ENCODE measurements around the gene PAM.

PAM gene

GRCh38 chr5:102781359-102781758, 26.3 kb downstream of the PAM start:
- Histone ChIP-seq H3K27ac (ENCODE audit: low read depth, low read length, severe bottlenecking) (no peak overlapping the region), H3K4me3 (ENCODE audit: extremely low read depth, insufficient read depth, low read length, poor library complexity, severe bottlenecking) (no peak overlapping the region), H3K9me3 (ENCODE audit: control insufficient read depth, low read length) (no peaks in the 10 kb centered on the region), H3K36me3 (ENCODE audit: control insufficient read depth, insufficient read depth, low read length) (no peaks in the 10 kb centered on the region), H3K4me1 (ENCODE audit: control insufficient read depth, insufficient read depth, low read length, poor library complexity, severe bottlenecking) (no peaks in the 10 kb centered on the region)

GRCh38 chr5:102781786-102782185, 26.7 kb downstream of the PAM start:
- H3K36me3 ChIP-seq (ENCODE audit: control insufficient read depth, insufficient read depth, low read length) = no peaks in the 10 kb centered on the region
- H3K4me3 ChIP-seq (ENCODE audit: extremely low read depth, insufficient read depth, low read length, poor library complexity, severe bottlenecking) = no peak overlapping the region
- H3K4me1 ChIP-seq (ENCODE audit: control insufficient read depth, insufficient read depth, low read length, poor library complexity, severe bottlenecking) = no peaks in the 10 kb centered on the region
- 94% methylated on average over 2 of the region's 5 CpGs; no CpG with 5 or more reads in 1 of the 2 experiments for WGBS, 2 experiments (ENCODE audit: insufficient coverage in 2 of 2)
- no peaks in the 10 kb centered on the region for H3K9me3 ChIP-seq (ENCODE audit: control insufficient read depth, low read length)
- no peak overlapping the region for H3K27ac ChIP-seq (ENCODE audit: low read depth, low read length, severe bottlenecking)

GRCh38 chr5:102782217-102782872, 27.2 kb downstream of the PAM start:
- H3K36me3 ChIP-seq (ENCODE audit: control insufficient read depth, insufficient read depth, low read length) = no peaks in the 10 kb centered on the region
- H3K4me1 ChIP-seq (ENCODE audit: control insufficient read depth, insufficient read depth, low read length, poor library complexity, severe bottlenecking) = no peaks in the 10 kb centered on the region
- H3K9me3 ChIP-seq (ENCODE audit: control insufficient read depth, low read length) = no peaks in the 10 kb centered on the region
- H3K27ac ChIP-seq (ENCODE audit: low read depth, low read length, severe bottlenecking) = no peak overlapping the region
- WGBS, 2 experiments (ENCODE audit: insufficient coverage in 2 of 2) = no CpG with 5 or more reads among the region's 3 CpGs
- no peak overlapping the region for H3K4me3 ChIP-seq (ENCODE audit: extremely low read depth, insufficient read depth, low read length, poor library complexity, severe bottlenecking)

GRCh38 chr5:102787134-102787533, 32.0 kb downstream of the PAM start:
- WGBS, 2 experiments (ENCODE audit: insufficient coverage in 2 of 2) = no CpG with 5 or more reads among the region's 2 CpGs
- no peaks in the 10 kb centered on the region for H3K9me3 ChIP-seq (ENCODE audit: control insufficient read depth, low read length)
- H3K27ac ChIP-seq (ENCODE audit: low read depth, low read length, severe bottlenecking) = no peak overlapping the region
- no peaks in the 10 kb centered on the region for H3K4me1 ChIP-seq (ENCODE audit: control insufficient read depth, insufficient read depth, low read length, poor library complexity, severe bottlenecking)
- H3K36me3 ChIP-seq (ENCODE audit: control insufficient read depth, insufficient read depth, low read length) = no peaks in the 10 kb centered on the region
- no peak overlapping the region for H3K4me3 ChIP-seq (ENCODE audit: extremely low read depth, insufficient read depth, low read length, poor library complexity, severe bottlenecking)

- Histone ChIP-seq H3K27ac (ENCODE audit: low read depth, low read length, severe bottlenecking) (no peak overlapping the region), H3K9me3 (ENCODE audit: control insufficient read depth, low read length) (no peaks in the 10 kb centered on the region), H3K36me3 (ENCODE audit: control insufficient read depth, insufficient read depth, low read length) (no peaks in the 10 kb centered on the region), H3K4me1 (ENCODE audit: control insufficient read depth, insufficient read depth, low read length, poor library complexity, severe bottlenecking) (no peaks in the 10 kb centered on the region), H3K4me3 (ENCODE audit: extremely low read depth, insufficient read depth, low read length, poor library complexity, severe bottlenecking) (no peak overlapping the region)
- WGBS, 2 experiments (ENCODE audit: insufficient coverage in 2 of 2) = 77 to 94% methylated on average over 2 of the region's 2 CpGs
Measured at GRCh38 chr5:102788788-102789187, 33.7 kb downstream of the PAM start.

GRCh38 chr5:102789469-102789868, 34.4 kb downstream of the PAM start:
- no peak overlapping the region for H3K4me3 ChIP-seq (ENCODE audit: extremely low read depth, insufficient read depth, low read length, poor library complexity, severe bottlenecking)
- no peaks in the 10 kb centered on the region for H3K4me1 ChIP-seq (ENCODE audit: control insufficient read depth, insufficient read depth, low read length, poor library complexity, severe bottlenecking)
- no peak overlapping the region for H3K27ac ChIP-seq (ENCODE audit: low read depth, low read length, severe bottlenecking)
- 98 to 100% methylated on average over 4 of the region's 4 CpGs for WGBS, 2 experiments (ENCODE audit: insufficient coverage in 2 of 2)
- H3K9me3 ChIP-seq (ENCODE audit: control insufficient read depth, low read length) = no peaks in the 10 kb centered on the region
- H3K36me3 ChIP-seq (ENCODE audit: control insufficient read depth, insufficient read depth, low read length) = no peaks in the 10 kb centered on the region

GRCh38 chr5:102790748-102791147, 35.6 kb downstream of the PAM start:
- Histone ChIP-seq H3K9me3 (ENCODE audit: control insufficient read depth, low read length) (no peaks in the 10 kb centered on the region), H3K4me3 (ENCODE audit: extremely low read depth, insufficient read depth, low read length, poor library complexity, severe bottlenecking) (no peak overlapping the region), H3K27ac (ENCODE audit: low read depth, low read length, severe bottlenecking) (no peak overlapping the region), H3K36me3 (ENCODE audit: control insufficient read depth, insufficient read depth, low read length) (no peaks in the 10 kb centered on the region), H3K4me1 (ENCODE audit: control insufficient read depth, insufficient read depth, low read length, poor library complexity, severe bottlenecking) (no peaks in the 10 kb centered on the region)

- no CpG with 5 or more reads among the region's 1 CpG for WGBS, 2 experiments (ENCODE audit: insufficient coverage in 2 of 2)
- Histone ChIP-seq H3K4me3 (ENCODE audit: extremely low read depth, insufficient read depth, low read length, poor library complexity, severe bottlenecking) (no peak overlapping the region), H3K27ac (ENCODE audit: low read depth, low read length, severe bottlenecking) (no peak overlapping the region), H3K9me3 (ENCODE audit: control insufficient read depth, low read length) (no peaks in the 10 kb centered on the region), H3K4me1 (ENCODE audit: control insufficient read depth, insufficient read depth, low read length, poor library complexity, severe bottlenecking) (no peaks in the 10 kb centered on the region), H3K36me3 (ENCODE audit: control insufficient read depth, insufficient read depth, low read length) (no peaks in the 10 kb centered on the region)
Measured at GRCh38 chr5:102792705-102793104, 37.6 kb downstream of the PAM start.

GRCh38 chr5:102794047-102794446, 38.9 kb downstream of the PAM start:
- H3K4me1 ChIP-seq (ENCODE audit: control insufficient read depth, insufficient read depth, low read length, poor library complexity, severe bottlenecking) = no peaks in the 10 kb centered on the region
- H3K9me3 ChIP-seq (ENCODE audit: control insufficient read depth, low read length) = no peaks in the 10 kb centered on the region
- H3K27ac ChIP-seq (ENCODE audit: low read depth, low read length, severe bottlenecking) = no peak overlapping the region
- H3K36me3 ChIP-seq (ENCODE audit: control insufficient read depth, insufficient read depth, low read length) = no peaks in the 10 kb centered on the region
- H3K4me3 ChIP-seq (ENCODE audit: extremely low read depth, insufficient read depth, low read length, poor library complexity, severe bottlenecking) = no peak overlapping the region
- no CpG with 5 or more reads among the region's 1 CpG for WGBS, 2 experiments (ENCODE audit: insufficient coverage in 2 of 2)

- Histone ChIP-seq H3K9me3 (ENCODE audit: control insufficient read depth, low read length) (no peaks in the 10 kb centered on the region), H3K27ac (ENCODE audit: low read depth, low read length, severe bottlenecking) (no peak overlapping the region), H3K4me3 (ENCODE audit: extremely low read depth, insufficient read depth, low read length, poor library complexity, severe bottlenecking) (no peak overlapping the region), H3K36me3 (ENCODE audit: control insufficient read depth, insufficient read depth, low read length) (no peaks in the 10 kb centered on the region), H3K4me1 (ENCODE audit: control insufficient read depth, insufficient read depth, low read length, poor library complexity, severe bottlenecking) (no peaks in the 10 kb centered on the region)
- 90% methylated on average over 1 of the region's 3 CpGs; no CpG with 5 or more reads in 1 of the 2 experiments for WGBS, 2 experiments (ENCODE audit: insufficient coverage in 2 of 2)
Measured at GRCh38 chr5:102794677-102795331, 39.7 kb downstream of the PAM start.

GRCh38 chr5:102795526-102795925, 40.4 kb downstream of the PAM start:
- no peaks in the 10 kb centered on the region for H3K36me3 ChIP-seq (ENCODE audit: control insufficient read depth, insufficient read depth, low read length)
- 83% methylated on average over 1 of the region's 4 CpGs; no CpG with 5 or more reads in 1 of the 2 experiments for WGBS, 2 experiments (ENCODE audit: insufficient coverage in 2 of 2)
- H3K9me3 ChIP-seq (ENCODE audit: control insufficient read depth, low read length) = no peaks in the 10 kb centered on the region
- H3K27ac ChIP-seq (ENCODE audit: low read depth, low read length, severe bottlenecking) = no peak overlapping the region
- H3K4me1 ChIP-seq (ENCODE audit: control insufficient read depth, insufficient read depth, low read length, poor library complexity, severe bottlenecking) = peaks cover 5% of the 10 kb centered on the region
- no peak overlapping the region for H3K4me3 ChIP-seq (ENCODE audit: extremely low read depth, insufficient read depth, low read length, poor library complexity, severe bottlenecking)
